Stomach (tissue), 9 donors: Measurements from ENCODE around the gene UBE3A. TPM values are rescaled to one million over a fixed set of nuclear protein-coding genes. Genes with fewer than 3 reads are reported as not detected.
"Not testable (repeated sequence)": the region's sequence is repeated elsewhere in the genome, so short reads cannot be mapped to it uniquely, and the experiment has no call there.

Source experiments
- DNase-seq, 2 donors: peaks; one replicate each; pipeline versions ENCODE4 v3.0.0 to v3.0.0-alpha.2; 2013 to 2019
- H3K27ac ChIP-seq, 5 donors: fragments of 200-600 bp in 4 of 5; sonication (generic) in 4 of 5; one replicate each; pipeline ENCODE4 v1.5.1; 2013 to 2019; ENCODE audit warnings: mild to moderate bottlenecking in 1 of 5, moderate library complexity in 1 of 5
- H3K27me3 ChIP-seq, 3 donors: fragments of 200-600 bp; sonication (generic); one replicate each; pipeline ENCODE4 v1.5.1; 2017 to 2019; ENCODE audit warnings: mixed run types in 1 of 3
- H3K36me3 ChIP-seq, 4 donors: fragments of 200-600 bp; sonication (generic); 1 replicate in 3 of 4; 2 replicates in 1 of 4; pipeline ENCODE4 v1.5.1; 2016 to 2019
- H3K4me1 ChIP-seq, 4 donors: fragments of 200-600 bp; sonication (generic); one replicate each; pipeline ENCODE4 v1.5.1; 2016 to 2019
- H3K4me3 ChIP-seq, 4 donors: fragments of 200-600 bp; sonication (generic) in 3 of 4; one replicate each; pipeline ENCODE4 v1.5.1; 2016 to 2019; ENCODE audit warnings: mild to moderate bottlenecking in 1 of 4
- H3K9me3 ChIP-seq, 4 donors: fragments of 200-600 bp; sonication (generic); one replicate each; pipeline ENCODE4 v1.5.1; 2016 to 2019
- EP300 ChIP-seq: sonication (generic); formaldehyde crosslinking; IDR thresholded peaks from one replicate; pipeline ENCODE4 v1.6.1; 2017; ENCODE audit warnings: antibody characterized with exemption
- POLR2A ChIP-seq, 4 donors: fragments of 450-650 bp; IDR thresholded peaks; one replicate each; pipeline ENCODE4 v1.6.1; 2016; ENCODE audit warnings: antibody characterized with exemption in 4 of 4, control low read depth in 2 of 4, mild to moderate bottlenecking in 1 of 4, moderate library complexity in 1 of 4
- POLR2AphosphoS5 ChIP-seq, 3 donors: sonication (generic); formaldehyde crosslinking; IDR thresholded peaks; one replicate each; pipeline ENCODE4 v1.6.1; 2016; ENCODE audit warnings: antibody characterized with exemption in 3 of 3
- WGBS, 5 donors: extraction: QIAGEN DNeasy Blood & Tissue Kit in 3 of 5; methylation state at CpG; one replicate each; pipeline versions ENCODE4 v1.1.5 to v1.1.7; 2013 to 2018; 5-methylcytosine and 5-hydroxymethylcytosine counted together
- intact Hi-C: fragments of 100-400 bp; cut with DNase I; formaldehyde crosslinking; loops from one replicate; pipeline ENCODE4 v1.15.1; 2023; ENCODE audit warnings: low total_unique reads
- polyA plus RNA-seq, 3 donors: library from polyadenylated mRNA; stranded (reverse); fragments of 200-250 nt; gene quantifications; one replicate each; pipeline ENCODE4 v1.2.3, GENCODE V29; 2013
- total RNA-seq, 5 donors: library from RNA; depleted of rRNA; stranded (reverse); fragments of >200 nt; gene quantifications; one replicate each; pipeline versions ENCODE4 v1.1.0 to v1.2.3, GENCODE V29; 2014 to 2016
- TF ChIP-seq, protein P1 (sequence below), 7 experiments: fragments of 450-650 bp in 4 of 7; fragments of 200-600 bp in 3 of 7; sonication (generic) in 3 of 7; IDR thresholded peaks; one replicate each; pipeline ENCODE4 v1.5.1; 2016 to 2019; ENCODE audit warnings: antibody characterized with exemption in 7 of 7, control low read depth in 2 of 7, mild to moderate bottlenecking in 1 of 7
- donor health status: healthy with polysubstance abuse.
- donor health status: Bipolar disorder and iron deficiency.
- donor health status: healthy.

UBE3A gene
- total and polyA plus RNA-seq, 8 donors, result 11.0 to 209 (median 59.2) TPM

DNA sequence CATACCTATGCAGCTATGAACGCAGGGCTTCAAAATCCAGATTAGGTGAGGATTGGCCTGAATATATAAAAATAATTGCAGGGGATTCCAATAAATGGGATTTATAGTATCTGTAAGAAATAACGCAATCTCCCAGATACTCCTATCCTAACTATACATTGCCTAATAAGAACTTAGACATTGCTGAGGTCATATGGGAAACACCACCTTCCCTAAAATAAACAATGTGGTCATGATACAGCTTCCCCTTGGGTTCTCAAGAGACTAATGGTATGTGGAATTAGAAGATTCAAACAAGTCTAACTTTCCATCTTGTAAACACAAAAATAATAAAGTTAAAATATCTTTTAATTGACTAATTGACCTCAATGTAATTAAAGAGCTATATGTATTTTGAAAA is 28.2 kb downstream of the UBE3A start:
- H3K9me3 ChIP-seq, result no peaks in the 10 kb centered on the region
- peaks cover 8 to 80% (median 42%) of the 10 kb centered on the region in 4 donors for H3K4me1 ChIP-seq
- H3K4me3 ChIP-seq, result no peak overlapping the region
- no peaks in the 10 kb centered on the region for H3K27me3 ChIP-seq
- 89 to 94% (median 93%) methylated on average over 2 of the region's 2 CpGs for WGBS, 5 donors
- DNase-seq, result no peak
- intact Hi-C loops, result no loop called here
- no peak overlapping the region for H3K27ac ChIP-seq
- TF ChIP-seq POLR2A (IDR thresholded peaks at IDR 0.05) (no peak), EP300 (no peak)
- peaks cover 0 to 4% (median 0%) of the 10 kb centered on the region in 4 donors for H3K36me3 ChIP-seq

DNA sequence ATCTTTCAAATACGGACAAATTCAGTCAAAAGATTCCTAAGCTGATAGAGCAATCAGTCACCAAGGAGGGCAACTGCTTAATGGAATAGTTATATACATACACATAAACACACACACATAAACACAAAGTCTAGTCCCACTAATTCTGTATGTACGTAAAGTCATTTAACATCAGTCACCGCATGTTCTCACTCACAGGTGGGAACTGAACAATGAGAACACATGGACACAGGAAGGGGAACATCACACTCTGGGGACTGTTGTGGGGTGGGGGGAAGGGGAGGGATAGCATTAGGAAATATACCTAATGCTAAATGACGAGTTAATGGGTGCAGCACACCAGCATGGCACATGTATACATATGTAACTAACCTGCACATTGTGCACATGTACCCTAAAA is 29.1 kb downstream of the UBE3A start:
- intact Hi-C loops, DNase-seq, H3K9me3 ChIP-seq, H3K27me3 ChIP-seq, H3K4me3 ChIP-seq, H3K27ac ChIP-seq: not testable (repeated sequence)
- Histone ChIP-seq H3K4me1 (peaks cover 8 to 82% (median 42%) of the 10 kb centered on the region in 4 donors), H3K36me3 (peaks cover 0 to 10% (median 6%) of the 10 kb centered on the region in 4 donors)
- 67 to 82% (median 78%) methylated on average over 4 of the region's 4 CpGs for WGBS, 5 donors

DNA sequence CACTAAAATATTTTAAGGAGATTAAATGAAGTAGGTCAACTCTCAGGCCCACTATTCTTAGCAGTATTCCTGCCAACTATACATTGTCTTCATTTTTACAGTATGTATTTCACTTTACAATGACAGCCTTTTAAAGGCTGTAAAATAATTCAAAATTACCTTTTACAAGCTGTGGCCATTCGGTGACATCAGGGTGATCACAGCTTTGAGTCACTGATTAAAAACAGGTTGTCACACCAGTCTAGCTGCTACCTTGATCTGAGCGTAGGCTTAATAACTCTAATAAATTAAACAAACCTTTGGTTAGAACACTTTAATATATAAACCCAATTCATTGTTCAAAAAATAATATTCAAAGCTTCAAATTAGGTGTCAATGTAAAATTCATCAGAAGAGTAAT is 29.9 kb downstream of the UBE3A start:
- intact Hi-C loops, result no loop called here
- H3K4me1 ChIP-seq, result peaks cover 8 to 75% (median 38%) of the 10 kb centered on the region in 4 donors
- DNase-seq, result peak in 1 of 2 donors; percentile 19

DNA sequence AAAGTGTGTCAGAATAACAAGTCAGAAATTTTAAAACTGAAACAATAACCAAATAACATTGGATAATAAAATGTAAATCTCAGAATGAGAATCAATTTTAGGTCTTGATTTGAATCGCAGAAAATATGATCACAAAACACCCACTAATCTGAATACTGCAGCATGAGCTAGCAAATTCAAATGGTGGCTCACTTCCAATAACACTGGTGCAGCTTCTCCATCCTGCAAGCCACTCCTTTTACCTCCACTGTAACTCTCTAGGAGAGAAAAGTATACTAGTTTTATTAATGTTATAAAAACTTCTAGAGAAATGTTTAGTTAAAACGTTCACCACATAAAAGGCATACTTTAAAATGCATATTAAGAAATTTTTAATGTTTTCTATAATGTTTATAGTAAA is 30.4 kb downstream of the UBE3A start:
- intact Hi-C loops, result no loop called here
- Histone ChIP-seq H3K4me1 (peaks cover 8 to 72% (median 36%) of the 10 kb centered on the region in 4 donors), H3K27me3 (no peaks in the 10 kb centered on the region), H3K36me3 (peaks cover 0 to 18% (median 17%) of the 10 kb centered on the region in 4 donors), H3K9me3 (no peaks in the 10 kb centered on the region), H3K27ac (no peak overlapping the region), H3K4me3 (no peak overlapping the region)
- TF ChIP-seq POLR2A (IDR thresholded peaks at IDR 0.05), result no peak
- TF ChIP-seq, protein P1, sequence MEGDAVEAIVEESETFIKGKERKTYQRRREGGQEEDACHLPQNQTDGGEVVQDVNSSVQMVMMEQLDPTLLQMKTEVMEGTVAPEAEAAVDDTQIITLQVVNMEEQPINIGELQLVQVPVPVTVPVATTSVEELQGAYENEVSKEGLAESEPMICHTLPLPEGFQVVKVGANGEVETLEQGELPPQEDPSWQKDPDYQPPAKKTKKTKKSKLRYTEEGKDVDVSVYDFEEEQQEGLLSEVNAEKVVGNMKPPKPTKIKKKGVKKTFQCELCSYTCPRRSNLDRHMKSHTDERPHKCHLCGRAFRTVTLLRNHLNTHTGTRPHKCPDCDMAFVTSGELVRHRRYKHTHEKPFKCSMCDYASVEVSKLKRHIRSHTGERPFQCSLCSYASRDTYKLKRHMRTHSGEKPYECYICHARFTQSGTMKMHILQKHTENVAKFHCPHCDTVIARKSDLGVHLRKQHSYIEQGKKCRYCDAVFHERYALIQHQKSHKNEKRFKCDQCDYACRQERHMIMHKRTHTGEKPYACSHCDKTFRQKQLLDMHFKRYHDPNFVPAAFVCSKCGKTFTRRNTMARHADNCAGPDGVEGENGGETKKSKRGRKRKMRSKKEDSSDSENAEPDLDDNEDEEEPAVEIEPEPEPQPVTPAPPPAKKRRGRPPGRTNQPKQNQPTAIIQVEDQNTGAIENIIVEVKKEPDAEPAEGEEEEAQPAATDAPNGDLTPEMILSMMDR (IDR thresholded peaks at IDR 0.05), result no peak
- no peak for TF ChIP-seq EP300
- no peak for TF ChIP-seq POLR2AphosphoS5 (IDR thresholded peaks at IDR 0.05)
- WGBS, 5 donors, result 35 to 56% (median 53%) methylated on average over 2 of the region's 2 CpGs
- DNase-seq, result no peak

More for the DNA sequence above, 29.9 kb downstream of the UBE3A start:
- Histone ChIP-seq H3K36me3 (peaks cover 0 to 13% (median 12%) of the 10 kb centered on the region in 4 donors), H3K9me3 (no peaks in the 10 kb centered on the region), H3K27ac (no peak overlapping the region), H3K27me3 (no peaks in the 10 kb centered on the region), H3K4me3 (no peak overlapping the region)
- no peak for TF ChIP-seq EP300
- no peak for TF ChIP-seq POLR2AphosphoS5 (IDR thresholded peaks at IDR 0.05)
- no peak for TF ChIP-seq POLR2A (IDR thresholded peaks at IDR 0.05)
- TF ChIP-seq, protein P1 (IDR thresholded peaks at IDR 0.05), result no peak
- WGBS, 5 donors, result 47 to 58% (median 53%) methylated on average over 2 of the region's 2 CpGs

DNA sequence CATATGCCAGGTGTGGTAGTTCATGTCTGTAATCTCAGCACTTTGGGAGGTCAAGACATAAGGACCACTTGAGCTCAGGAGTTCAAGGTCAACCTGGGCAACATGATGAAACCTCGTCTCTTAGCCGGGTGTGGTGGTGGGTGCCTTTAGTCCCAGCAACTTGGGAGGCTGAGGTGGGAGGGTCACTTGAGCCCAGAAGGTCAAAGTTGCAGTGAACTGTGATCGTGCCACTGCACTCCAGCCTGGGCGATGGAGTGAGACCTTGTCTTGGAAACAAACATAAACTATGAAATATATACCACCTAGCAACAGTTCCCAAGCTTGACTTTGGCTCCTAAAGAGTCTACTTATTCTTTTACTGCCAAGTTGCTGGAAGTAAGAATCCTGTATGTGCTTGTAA is 30.9 kb downstream of the UBE3A start:
- peaks cover 8 to 69% (median 36%) of the 10 kb centered on the region in 4 donors for H3K4me1 ChIP-seq

More for the DNA sequence above, 30.9 kb downstream of the UBE3A start:
- no peak for DNase-seq
- Histone ChIP-seq H3K27ac (no peak overlapping the region), H3K27me3 (no peaks in the 10 kb centered on the region), H3K36me3 (peaks cover 0 to 23% (median 22%) of the 10 kb centered on the region in 4 donors), H3K4me3 (no peak overlapping the region), H3K9me3 (no peaks in the 10 kb centered on the region)
- intact Hi-C loops, result no loop called here
- TF ChIP-seq POLR2AphosphoS5 (IDR thresholded peaks at IDR 0.05) (no peak), POLR2A (IDR thresholded peaks at IDR 0.05) (no peak), EP300 (no peak)
- TF ChIP-seq, protein P1 (IDR thresholded peaks at IDR 0.05), result no peak
- WGBS, 5 donors, result 85 to 96% (median 90%) methylated on average over 4 of the region's 4 CpGs
